T-cell (primary cell): ENCODE measurements around the gene CUL7. TPM values are rescaled to one million over a fixed set of nuclear protein-coding genes. Genes with fewer than 3 reads are reported as not detected.

ENCODE experiments used
- ATAC-seq, 4 experiments: fragments of 200-7000 bp in 3 of 4; fragments of 150-1000 bp in 1 of 4; cut with Tn5 transposase; replicated peaks in 1 of 4; 1 replicate in 3 of 4; 2 replicates in 1 of 4; pipeline ENCODE4 v1.10.0; 2021; ENCODE audit warnings: moderate library complexity in 3 of 4, mild to moderate bottlenecking in 2 of 4, moderate number of reproducible peaks in 1 of 4
- CTCF ChIA-PET, 2 donors: fragments of 300-600 bp; sonication (Branson Sonifier 250); formaldehyde crosslinking; loops; one replicate each; lab custom pipeline; 2022; ENCODE audit warnings: antibody characterized with exemption in 2 of 2; lab: Charles Lee
- POLR2A ChIA-PET, 2 donors: fragments of 300-600 bp; sonication (Branson Sonifier 250); formaldehyde crosslinking; loops; one replicate each; lab custom pipeline; 2022; ENCODE audit warnings: antibody characterized with exemption in 2 of 2; lab: Charles Lee
- DNase-seq, 35 experiments: peaks; one replicate each; pipeline versions ENCODE4 v3.0.0 to v3.0.0-alpha.2; 2013 to 2023
- H3K27ac ChIP-seq: one replicate; pipeline ENCODE4 v1.5.1; 2013; ENCODE audit warnings: low read length
- H3K27me3 ChIP-seq, 2 experiments: replicated peaks in 1 of 2; 1 replicate in 1 of 2; 2 replicates in 1 of 2; pipeline versions ENCODE4 v1.6.1 to v1.7.0; 2013; ENCODE audit warnings: low read length in 1 of 2, mixed read lengths in 1 of 2; ENCODE audit not compliant: control insufficient read depth in 2 of 2, insufficient read depth in 2 of 2; ENCODE audit errors: extremely low read depth in 1 of 2
- H3K36me3 ChIP-seq, 2 donors: 1 replicate in 1 of 2; 2 replicates in 1 of 2; pipeline versions ENCODE4 v1.6.1 to v1.7.0; 2013; ENCODE audit warnings: low read length in 1 of 2; ENCODE audit not compliant: control insufficient read depth in 2 of 2, insufficient read depth in 1 of 2; ENCODE audit errors: extremely low read depth in 1 of 2
- H3K4me1 ChIP-seq, 2 experiments: 1 replicate in 1 of 2; 2 replicates in 1 of 2; pipeline versions ENCODE4 v1.6.1 to v1.7.0; 2013; ENCODE audit warnings: low read length in 2 of 2, mixed read lengths in 1 of 2; ENCODE audit not compliant: insufficient read depth in 2 of 2, control insufficient read depth in 1 of 2; ENCODE audit errors: extremely low read depth in 1 of 2
- H3K4me3 ChIP-seq, 2 donors: 1 replicate in 1 of 2; 2 replicates in 1 of 2; pipeline versions ENCODE4 v1.5.1 to v1.7.0; 2013; ENCODE audit warnings: mild to moderate bottlenecking in 2 of 2, low read length in 1 of 2, moderate library complexity in 1 of 2; ENCODE audit not compliant: control insufficient read depth in 1 of 2; ENCODE audit errors: extremely low read depth in 1 of 2
- H3K9me3 ChIP-seq: 2 replicates; pipeline ENCODE4 v1.7.0; 2013
- H3K27ac Mint-ChIP-seq, 2 donors: one replicate each; pipeline ENCODE4 v1.8.0; 2020 to 2021; ENCODE audit warnings: mild to moderate bottlenecking in 2 of 2, mixed read lengths in 2 of 2
- H3K27me3 Mint-ChIP-seq, 2 donors: one replicate each; pipeline ENCODE4 v1.8.0; 2021 to 2022; ENCODE audit warnings: mixed read lengths in 2 of 2
- H3K36me3 Mint-ChIP-seq: one replicate; pipeline ENCODE4 v1.8.0; 2021; ENCODE audit warnings: mixed read lengths
- H3K4me1 Mint-ChIP-seq, 3 donors: one replicate each; pipeline ENCODE4 v1.8.0; 2020 to 2022; ENCODE audit warnings: mixed read lengths in 3 of 3, mild to moderate bottlenecking in 1 of 3
- H3K4me3 Mint-ChIP-seq, 3 donors: one replicate each; pipeline ENCODE4 v1.8.0; 2020 to 2022; ENCODE audit warnings: mild to moderate bottlenecking in 3 of 3, mixed read lengths in 3 of 3, moderate library complexity in 3 of 3
- H3K9me3 Mint-ChIP-seq, 3 donors: one replicate each; pipeline ENCODE4 v1.8.0; 2020 to 2022; ENCODE audit warnings: mixed read lengths in 3 of 3
- WGBS: methylation state at CpG from one replicate; pipeline ENCODE4 v1.1.5; 2013; ENCODE audit warnings: missing lambda C conversion rate; ENCODE audit not compliant: insufficient coverage; 5-methylcytosine and 5-hydroxymethylcytosine counted together
- total RNA-seq, 35 experiments: library from RNA in 6 of 35; stranded (reverse) in 6 of 35; fragments of 120-200 nt in 1 of 35; gene quantifications; one replicate each; pipeline versions ENCODE4 v1.2.1 to v1.2.4 and lab custom pipeline; 2013 to 2026

The CUL7 gene
- total RNA-seq, 5 donors from 2014 or later (not counting 1 experiment from before 2014, with no cell fraction given) = 6.9 to 15.9 (median 11.6) TPM

DNA sequence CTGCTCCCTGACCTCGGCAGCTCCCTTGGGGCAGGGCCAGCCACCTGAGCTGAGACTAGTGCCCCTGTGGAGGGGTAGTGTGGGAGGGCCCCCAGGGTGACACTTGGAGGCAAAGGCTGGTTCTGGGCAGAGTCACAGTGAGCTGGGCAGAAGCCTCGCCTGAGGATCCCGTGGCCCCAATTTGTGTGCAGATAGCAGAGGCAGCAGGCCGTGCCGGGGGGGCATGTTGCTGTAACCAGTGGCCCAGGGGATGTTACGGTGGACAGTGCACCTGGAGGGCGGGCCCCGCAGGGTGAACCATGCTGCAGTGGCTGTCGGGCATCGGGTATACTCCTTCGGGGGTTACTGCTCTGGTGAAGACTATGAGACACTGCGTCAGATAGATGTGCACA, 36.7 kb downstream of the CUL7 start:
- CTCF ChIA-PET = no interaction called here
- DNase-seq = no peak
- POLR2A ChIA-PET = interaction anchor here in 1 of 2 donors (0.6 to 1.0 kb wide), 3 partner anchors 445 to 622 kb away, joined by 3 to 6 read pairs (median 4); partner anchors contain the start of gene UBR2
- peaks cover 17 to 53% of the 10 kb centered on the region in 2 experiments for H3K4me1 ChIP-seq
- Mint-ChIP-seq H3K27me3 (no peaks in the 10 kb centered on the region), H3K4me1 (peaks cover 50 to 66% (median 62%) of the 10 kb centered on the region in 3 donors), H3K36me3 (peaks cover 19% of the 10 kb centered on the region), H3K27ac (no peak overlapping the region), H3K4me3 (no peak overlapping the region), H3K9me3 (no peaks in the 10 kb centered on the region)
- ATAC-seq = no peak
- WGBS = 96% methylated on average over 12 of the region's 12 CpGs
- peaks cover 10 to 32% of the 10 kb centered on the region in 2 donors for H3K36me3 ChIP-seq
- no peaks in the 10 kb centered on the region for H3K9me3 ChIP-seq
- H3K27ac ChIP-seq = no peak overlapping the region
- no peaks in the 10 kb centered on the region for H3K27me3 ChIP-seq
- no peak overlapping the region for H3K4me3 ChIP-seq

DNA sequence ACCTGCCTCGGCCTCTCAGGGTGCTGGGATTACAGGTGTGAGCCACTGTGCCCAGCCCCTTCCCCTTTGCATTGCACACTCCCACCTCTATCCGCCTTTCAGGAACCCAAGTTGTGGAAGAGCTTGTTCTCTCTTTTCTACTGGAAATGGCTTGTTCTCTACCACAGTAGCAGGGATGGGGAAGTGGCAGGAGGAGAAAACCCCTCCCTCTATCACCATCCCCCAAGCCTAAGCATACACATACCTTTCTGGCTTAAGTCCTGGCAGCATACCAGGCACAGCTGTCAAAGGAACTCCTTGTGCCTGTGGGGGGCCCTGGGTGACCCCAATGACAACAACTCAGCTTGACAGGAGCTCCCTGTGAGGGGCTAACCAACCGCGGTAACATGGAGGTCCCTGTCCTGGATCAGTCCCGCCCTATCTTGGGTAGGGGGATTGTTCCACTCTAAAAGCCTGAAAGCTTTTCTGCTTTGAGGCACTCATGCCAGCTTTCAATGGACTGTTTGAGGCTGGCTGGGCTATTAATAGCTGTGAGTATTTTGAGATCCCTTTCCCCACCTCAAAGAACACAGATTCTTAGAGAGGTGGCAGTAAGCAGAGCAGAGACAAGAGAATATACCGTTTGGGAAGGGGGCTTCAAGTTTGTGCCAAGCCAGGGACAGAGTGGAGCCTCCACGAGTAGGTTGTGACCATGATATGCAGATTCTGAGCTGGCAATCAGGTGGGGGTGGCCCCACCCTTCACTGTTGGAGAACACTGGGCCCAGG, 37.3 kb downstream of the CUL7 start:
- no peak overlapping the region for H3K4me3 ChIP-seq
- H3K36me3 Mint-ChIP-seq = peaks cover 19% of the 10 kb centered on the region
- H3K27ac ChIP-seq = no peak overlapping the region
- H3K4me1 Mint-ChIP-seq = peaks cover 56 to 70% (median 66%) of the 10 kb centered on the region in 3 donors
- H3K27me3 ChIP-seq = no peaks in the 10 kb centered on the region
- peak overlapping the region; percentile 28 to 61 (median 46) for H3K4me3 Mint-ChIP-seq
- peaks cover 17 to 55% of the 10 kb centered on the region in 2 experiments for H3K4me1 ChIP-seq
- H3K36me3 ChIP-seq = peaks cover 15 to 36% of the 10 kb centered on the region in 2 donors
- no peaks in the 10 kb centered on the region for H3K9me3 Mint-ChIP-seq
- CTCF ChIA-PET = interaction anchor here (0.7 to 1.1 kb wide), 2 partner anchors 32 to 104 kb away, joined by 3 read pairs; partner anchors contain the start of gene PPP2R5D (in 1 of the 2)
- no peaks in the 10 kb centered on the region for H3K9me3 ChIP-seq
- ATAC-seq (no peak), DNase-seq (no peak)
- 66% methylated on average over 2 of the region's 7 CpGs for WGBS
- no peaks in the 10 kb centered on the region for H3K27me3 Mint-ChIP-seq
- H3K27ac Mint-ChIP-seq = peak overlapping the region; percentile 19 to 28
- POLR2A ChIA-PET = interaction anchor here in 1 of 2 donors (1.0 kb wide), 1 partner anchor 452 kb away, joined by 3 read pairs; the partner anchor contains the start of gene UBR2

DNA sequence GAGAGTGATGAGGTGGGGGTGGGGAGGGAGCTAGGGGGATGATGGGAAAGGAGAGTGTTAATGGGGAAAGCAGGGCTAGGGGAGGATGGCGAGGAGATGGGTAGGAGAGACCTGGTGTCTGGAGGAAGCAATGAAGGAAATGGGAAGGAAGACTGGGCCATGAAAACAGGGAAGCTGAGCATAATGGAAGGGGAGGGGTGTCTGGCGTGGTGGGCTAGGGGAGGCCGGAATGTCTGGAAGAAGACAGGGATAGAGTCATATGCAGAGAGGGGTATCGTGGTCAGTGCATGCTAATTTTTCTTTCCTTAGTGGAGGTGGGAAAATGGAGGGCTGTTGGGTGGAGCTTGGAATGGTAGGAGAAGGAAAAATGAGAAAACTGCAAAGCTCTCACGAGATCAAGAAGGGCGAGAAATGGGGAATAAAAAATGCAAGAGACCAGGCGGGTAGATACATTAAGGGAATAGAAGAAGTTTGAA, 39.2 kb downstream of the CUL7 start:
- H3K27me3 Mint-ChIP-seq = no peaks in the 10 kb centered on the region
- H3K4me1 Mint-ChIP-seq = peaks cover 58 to 69% (median 62%) of the 10 kb centered on the region in 3 donors
- DNase-seq (no peak), ATAC-seq (no peak)
- peaks cover 27% of the 10 kb centered on the region for H3K36me3 Mint-ChIP-seq
- H3K4me1 ChIP-seq = peaks cover 14 to 46% of the 10 kb centered on the region in 2 experiments
- H3K27ac ChIP-seq = no peak overlapping the region
- peak overlapping the region; percentile 93 to 95 (median 94) for H3K4me3 Mint-ChIP-seq
- CTCF ChIA-PET = interaction anchor here (0.6 to 2.9 kb wide), 14 partner anchors 9 to 1285 kb away, joined by 3 to 22 read pairs (median 5); partner anchors contain the start of genes CNPY3 (in 1 of the 2), CUL7 (in 1 of the 2), KLC4 (in 1 of the 2) and MRPL2 (in 1 of the 2)
- WGBS = 3% methylated on average over 6 of the region's 7 CpGs
- peak overlapping the region; percentile 91 for H3K27ac Mint-ChIP-seq
- POLR2A ChIA-PET = interaction anchor here (0.6 to 1.6 kb wide), 12 partner anchors 10 to 269 kb away, joined by 3 to 15 read pairs (median 6); partner anchors contain the start of genes CNPY3 (in 2 of the 2), CUL7 (in 2 of the 2), PEX6 (in 2 of the 2) and BICRAL (in 1 of the 2)
- no peaks in the 10 kb centered on the region for H3K27me3 ChIP-seq
- peak overlapping the region; percentile 68 for H3K4me3 ChIP-seq
- H3K9me3 Mint-ChIP-seq = no peaks in the 10 kb centered on the region
- no peaks in the 10 kb centered on the region for H3K9me3 ChIP-seq
- H3K36me3 ChIP-seq = peaks cover 15 to 49% of the 10 kb centered on the region in 2 donors

DNA sequence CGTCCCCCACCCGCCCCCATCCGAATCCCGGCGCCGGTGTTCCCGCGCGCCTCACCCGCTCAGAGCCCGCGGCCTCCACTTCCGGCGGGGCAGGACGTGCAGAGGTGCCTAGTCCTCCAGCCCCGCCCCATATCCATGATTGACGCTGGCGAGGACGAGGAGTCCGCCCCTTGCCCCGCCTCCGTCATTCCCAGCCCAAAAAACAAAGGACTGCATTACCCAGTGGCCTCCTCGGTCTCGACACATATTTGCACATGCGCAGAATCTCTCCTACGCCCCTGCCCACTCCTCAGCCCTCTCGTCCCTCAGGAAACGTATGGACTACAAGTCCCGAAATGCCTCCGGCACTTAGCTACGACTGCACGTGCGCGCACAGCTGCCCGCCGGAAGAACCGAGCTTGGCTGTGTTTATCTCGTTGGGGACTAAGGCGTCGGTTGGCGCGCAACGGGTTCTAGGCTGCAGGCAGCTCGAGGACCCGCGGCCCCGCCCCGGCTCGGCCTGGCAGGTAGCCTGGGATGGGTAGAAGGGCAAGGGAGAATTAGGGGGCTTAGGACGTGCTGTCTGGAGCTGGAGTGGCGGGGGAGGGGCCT, 39.7 kb downstream of the CUL7 start, which contains the start of the genes KLHDC3 and MEA1:
Gene KLHDC3 (plus strand): TSS at position 407 of the 591 bp plus-strand sequence. CDS start 2,944 bp downstream, outside the sequence.
Gene MEA1 (minus strand): TSS at position 104 of the 591 bp plus-strand sequence. CDS start 133 bp downstream, outside the sequence.
- under 1% methylated on average over 51 of the region's 51 CpGs for WGBS
- H3K9me3 Mint-ChIP-seq = no peaks in the 10 kb centered on the region

DNA sequence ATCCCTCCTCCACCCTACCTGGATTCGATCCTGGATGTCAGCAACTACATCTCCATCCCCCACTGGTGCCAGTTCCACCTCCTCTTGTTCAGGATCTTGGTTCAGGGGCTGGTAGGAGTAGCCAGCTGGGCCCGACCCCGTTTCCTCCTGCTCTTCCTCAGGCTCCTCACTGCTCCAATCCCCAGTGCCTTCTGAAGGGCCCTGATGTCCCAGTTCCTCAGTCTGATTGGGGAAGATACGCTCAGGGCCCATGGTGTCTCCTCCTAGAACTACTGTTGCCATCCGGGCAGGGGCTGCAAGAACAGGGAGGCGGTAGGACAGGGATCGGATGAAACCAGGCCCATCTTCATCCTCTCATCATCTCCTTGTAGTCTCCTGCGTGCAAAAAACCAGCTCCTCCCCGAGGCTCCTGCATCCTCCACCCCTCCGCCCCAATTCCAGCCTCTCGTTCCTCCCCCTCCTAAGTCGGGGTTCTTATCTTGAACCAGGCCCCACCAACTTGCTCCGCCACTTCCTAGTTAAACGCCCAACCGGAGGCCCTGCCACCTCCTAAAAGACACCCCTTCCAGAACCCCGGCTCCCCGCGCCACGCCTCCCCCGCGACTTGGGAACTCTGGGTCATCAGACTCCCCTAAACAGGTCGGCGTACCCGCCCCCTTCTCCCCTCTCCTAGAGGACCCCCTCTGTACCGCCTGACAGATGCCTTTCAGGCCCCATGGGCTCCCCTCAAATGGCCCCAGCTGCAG, 40.4 kb downstream of the CUL7 start:
- 3% methylated on average over 19 of the region's 25 CpGs for WGBS

More for the DNA sequence above, 39.7 kb downstream of the CUL7 start, which contains the start of the genes KLHDC3 and MEA1:
- CTCF ChIA-PET = interaction anchor here (0.6 to 2.9 kb wide), 12 partner anchors 10 to 1284 kb away, joined by 3 to 22 read pairs (median 6); partner anchors contain the start of genes CNPY3 (in 1 of the 2), CUL7 (in 1 of the 2), KLC4 (in 1 of the 2) and MRPL2 (in 1 of the 2)
- DNase-seq (peak; percentile 95 to 99 (median 98)), ATAC-seq (peak; percentile 89 to 95 (median 93))
- Histone ChIP-seq H3K27me3 (no peaks in the 10 kb centered on the region), H3K4me1 (peaks cover 14 to 46% of the 10 kb centered on the region in 2 experiments), H3K9me3 (no peaks in the 10 kb centered on the region), H3K4me3 (peak within 1 kb of the TSS; percentile 68), H3K36me3 (peaks cover 14 to 51% of the 10 kb centered on the region in 2 donors), H3K27ac (peak within 1 kb of the TSS; percentile 40)
- Mint-ChIP-seq H3K4me3 (peak within 1 kb of the TSS; percentile 93 to 95 (median 94)), H3K27ac (peak within 1 kb of the TSS; percentile 91), H3K36me3 (peaks cover 25% of the 10 kb centered on the region), H3K4me1 (peaks cover 58 to 69% (median 62%) of the 10 kb centered on the region in 3 donors), H3K27me3 (no peaks in the 10 kb centered on the region)
- POLR2A ChIA-PET = interaction anchor here (0.6 to 1.6 kb wide), 14 partner anchors 9 to 268 kb away, joined by 3 to 15 read pairs (median 6); partner anchors contain the start of genes CNPY3 (in 2 of the 2), CUL7 (in 2 of the 2), PEX6 (in 2 of the 2) and BICRAL (in 1 of the 2)

More for the DNA sequence above, 40.4 kb downstream of the CUL7 start:
- Mint-ChIP-seq H3K4me1 (peaks cover 58 to 69% (median 62%) of the 10 kb centered on the region in 3 donors), H3K27me3 (no peaks in the 10 kb centered on the region), H3K27ac (peak overlapping the region; percentile 91), H3K36me3 (peaks cover 22% of the 10 kb centered on the region), H3K4me3 (peak overlapping the region; percentile 93 to 95 (median 94)), H3K9me3 (no peaks in the 10 kb centered on the region)
- peak overlapping the region; percentile 48 to 68 for H3K4me3 ChIP-seq
- no peaks in the 10 kb centered on the region for H3K27me3 ChIP-seq
- H3K36me3 ChIP-seq = peaks cover 11 to 51% of the 10 kb centered on the region in 2 donors
- ChIA-PET POLR2A (interaction anchor here (0.6 to 1.6 kb wide), 9 partner anchors 8 to 267 kb away, joined by 4 to 15 read pairs (median 6); partner anchors contain the start of genes CNPY3 (in 1 of the 2), CUL7 (in 1 of the 2), KLC4 (in 1 of the 2) and MRPL2 (in 1 of the 2)), CTCF (interaction anchor here (0.6 to 2.9 kb wide), 8 partner anchors 29 to 151 kb away, joined by 3 to 22 read pairs (median 5); partner anchors contain the start of genes CNPY3 (in 1 of the 2), KLC4 (in 1 of the 2), MRPL2 (in 1 of the 2) and PEX6 (in 1 of the 2))
- ATAC-seq (peak in 1 of 4 experiments; percentile 25), DNase-seq (peak in 1 of 35 experiments; percentile 3)
- H3K27ac ChIP-seq = peak overlapping the region; percentile 40
- H3K4me1 ChIP-seq = peaks cover 14 to 46% of the 10 kb centered on the region in 2 experiments
- H3K9me3 ChIP-seq = no peaks in the 10 kb centered on the region
